ENCODE results near the gene TGIF2. TPM values are rescaled to one million over a fixed set of nuclear protein-coding genes. Genes with fewer than 3 reads are reported as not detected.

TGIF2 gene
- total RNA-seq, 1 donor from 2014 or later, result 43.8 TPM

- no peak overlapping the region for H3K4me3 Mint-ChIP-seq
- POLR2A ChIA-PET, result interaction anchor here (6.8 to 8.6 kb wide), 2 partner anchors 14 to 17 kb away, joined by 66 to 358 read pairs; partner anchors contain the start of genes RAB5IF and TGIF2
These were observed 17.9 kb downstream of the TGIF2 start for GRCh38 chr20:36591281-36591680.

GRCh38 chr20:36591854-36592641, 18.7 kb downstream of the TGIF2 start:
- no peak for ATAC-seq (ENCODE audit: low read depth)
- peaks cover 70% of the 10 kb centered on the region for H3K4me1 Mint-ChIP-seq
- no peak for DNase-seq
- intact Hi-C loops (cut with micrococcal nuclease), result no loop called here
- CTCF ChIA-PET, result interaction anchor here (1.9 kb wide), 1 partner anchor 13 kb away, joined by 5 read pairs; the partner anchor contains the start of gene RAB5IF
- H3K27me3 Mint-ChIP-seq, result no peaks in the 10 kb centered on the region
- TF ChIP-seq, protein P1, sequence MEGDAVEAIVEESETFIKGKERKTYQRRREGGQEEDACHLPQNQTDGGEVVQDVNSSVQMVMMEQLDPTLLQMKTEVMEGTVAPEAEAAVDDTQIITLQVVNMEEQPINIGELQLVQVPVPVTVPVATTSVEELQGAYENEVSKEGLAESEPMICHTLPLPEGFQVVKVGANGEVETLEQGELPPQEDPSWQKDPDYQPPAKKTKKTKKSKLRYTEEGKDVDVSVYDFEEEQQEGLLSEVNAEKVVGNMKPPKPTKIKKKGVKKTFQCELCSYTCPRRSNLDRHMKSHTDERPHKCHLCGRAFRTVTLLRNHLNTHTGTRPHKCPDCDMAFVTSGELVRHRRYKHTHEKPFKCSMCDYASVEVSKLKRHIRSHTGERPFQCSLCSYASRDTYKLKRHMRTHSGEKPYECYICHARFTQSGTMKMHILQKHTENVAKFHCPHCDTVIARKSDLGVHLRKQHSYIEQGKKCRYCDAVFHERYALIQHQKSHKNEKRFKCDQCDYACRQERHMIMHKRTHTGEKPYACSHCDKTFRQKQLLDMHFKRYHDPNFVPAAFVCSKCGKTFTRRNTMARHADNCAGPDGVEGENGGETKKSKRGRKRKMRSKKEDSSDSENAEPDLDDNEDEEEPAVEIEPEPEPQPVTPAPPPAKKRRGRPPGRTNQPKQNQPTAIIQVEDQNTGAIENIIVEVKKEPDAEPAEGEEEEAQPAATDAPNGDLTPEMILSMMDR (IDR thresholded peaks at IDR 0.05), result no peak
- no peak overlapping the region for H3K4me3 Mint-ChIP-seq
- H3K27ac Mint-ChIP-seq, result peak overlapping the region; percentile 53
- POLR2A ChIA-PET, result interaction anchor here (0.6 to 8.6 kb wide), 4 partner anchors 13 to 153 kb away, joined by 3 to 358 read pairs (median 35); partner anchors contain the start of genes RAB5IF and TGIF2
- H3K9me3 Mint-ChIP-seq, result no peaks in the 10 kb centered on the region
- peaks cover 49% of the 10 kb centered on the region for H3K36me3 Mint-ChIP-seq (ENCODE audit: low read depth)

More at GRCh38 chr20:36591281-36591680, 17.9 kb downstream of the TGIF2 start:
- Mint-ChIP-seq H3K9me3 (no peaks in the 10 kb centered on the region), H3K4me1 (peaks cover 71% of the 10 kb centered on the region), H3K27ac (peak overlapping the region; percentile 53), H3K36me3 (ENCODE audit: low read depth) (peaks cover 56% of the 10 kb centered on the region), H3K27me3 (no peaks in the 10 kb centered on the region)
- intact Hi-C loops (cut with micrococcal nuclease), result no loop called here
- TF ChIP-seq, protein P1 (IDR thresholded peaks at IDR 0.05), result no peak
- CTCF ChIA-PET, result interaction anchor here (1.9 kb wide), 1 partner anchor 14 kb away, joined by 5 read pairs; the partner anchor contains the start of gene RAB5IF
- ATAC-seq (ENCODE audit: low read depth) (no peak), DNase-seq (no peak)

GRCh38 chr20:36593347-36593929, 20.0 kb downstream of the TGIF2 start:
- intact Hi-C loops (cut with micrococcal nuclease), result no loop called here
- Mint-ChIP-seq H3K4me3 (peak overlapping the region; percentile 75), H3K4me1 (peaks cover 65% of the 10 kb centered on the region), H3K9me3 (no peaks in the 10 kb centered on the region), H3K27ac (peak overlapping the region; percentile 98), H3K36me3 (ENCODE audit: low read depth) (peaks cover 42% of the 10 kb centered on the region), H3K27me3 (no peaks in the 10 kb centered on the region)
- DNase-seq (no peak), ATAC-seq (ENCODE audit: low read depth) (no peak)
- TF ChIP-seq, protein P1 (IDR thresholded peaks at IDR 0.05), result no peak
- ChIA-PET CTCF (interaction anchor here (0.9 to 2.8 kb wide), 5 partner anchors 11 to 36 kb away, joined by 3 to 47 read pairs (median 6); partner anchors contain the start of genes RAB5IF and TGIF2), POLR2A (interaction anchor here (0.5 to 7.7 kb wide), 11 partner anchors 8 to 257 kb away, joined by 3 to 358 read pairs (median 5); partner anchors contain the start of genes RAB5IF and TGIF2)

GRCh38 chr20:36599912-36600345, 26.5 kb downstream of the TGIF2 start:
- Mint-ChIP-seq H3K27me3 (no peaks in the 10 kb centered on the region), H3K36me3 (ENCODE audit: low read depth) (peaks cover 4% of the 10 kb centered on the region), H3K9me3 (no peaks in the 10 kb centered on the region), H3K4me3 (peak overlapping the region; percentile 50), H3K27ac (peak overlapping the region; percentile 84), H3K4me1 (peaks cover 64% of the 10 kb centered on the region)
- TF ChIP-seq, protein P1 (IDR thresholded peaks at IDR 0.05), result no peak
- intact Hi-C loops (cut with micrococcal nuclease), result loop anchor here (10.0 kb wide), 1 partner anchor 645 kb away; the partner anchor contains the start of gene SCAND1
- POLR2A ChIA-PET, result interaction anchor here (0.7 to 7.7 kb wide), 2 partner anchors 23 to 27 kb away, joined by 3 to 205 read pairs; partner anchors contain the start of gene TGIF2
- DNase-seq, result no peak
- ATAC-seq (ENCODE audit: low read depth), result no peak
- CTCF ChIA-PET, result interaction anchor here (1.0 kb wide), 1 partner anchor 41 kb away, joined by 3 read pairs; no protein-coding TSS in a partner anchor

All from activated B cell treated with CpG ODN at 0.5 μM for 24 hours (primary cell).